HEK293 (cell line): ENCODE measurements around the gene PDLIM5.

Source experiments
- CTCF ChIA-PET: fragments of 350-600 bp; formaldehyde crosslinking; extraction: SDS; loops from one replicate; lab custom pipeline; 2021; ENCODE audit warnings: antibody characterized with exemption; lab: Yijun Ruan, JAX
- POLR2A ChIA-PET: fragments of 300-600 bp; formaldehyde crosslinking; extraction: SDS; loops from one replicate; lab custom pipeline; 2020; ENCODE audit warnings: antibody characterized with exemption, inconsistent platforms; lab: Yijun Ruan, JAX
- H3K27ac ChIP-seq: fragments of 200-500 bp; sonication (Bioruptor generic); 2 replicates; pipeline ENCODE4 v1.5.1; 2014; ENCODE audit warnings: low read depth, low read length, control low read depth, inconsistent platforms; ENCODE audit errors: extremely low read depth
- H3K36me3 ChIP-seq, 2 experiments: fragments of 200-500 bp in 1 of 2; sonication (Bioruptor generic) in 1 of 2; 1 replicate in 1 of 2; 2 replicates in 1 of 2; pipeline ENCODE4 v1.5.1; 2014 to 2017; ENCODE audit warnings: inconsistent platforms in 2 of 2, low read length in 2 of 2; ENCODE audit not compliant: control insufficient read depth in 2 of 2, insufficient read depth in 1 of 2
- H3K4me1 ChIP-seq: fragments of 200-500 bp; sonication (Bioruptor generic); 2 replicates; pipeline ENCODE4 v1.5.1; 2014; ENCODE audit warnings: mild to moderate bottlenecking, low read length, inconsistent platforms; ENCODE audit not compliant: control insufficient read depth, insufficient read depth
- H3K4me3 ChIP-seq: 2 replicates; pipeline ENCODE4 v1.5.1; 2011; ENCODE audit warnings: low read depth, mild to moderate bottlenecking, control low read depth, low read length, moderate library complexity
- H3K9me3 ChIP-seq: fragments of 200-500 bp; sonication (Bioruptor generic); 2 replicates; pipeline ENCODE4 v1.5.1; 2014; ENCODE audit warnings: low read depth, low read length, inconsistent platforms; ENCODE audit not compliant: control insufficient read depth, insufficient read depth
- GLI2 ChIP-seq: fragments of 450-650 bp; formaldehyde crosslinking; IDR thresholded peaks from 2 replicates; pipeline ENCODE4; 2017; ENCODE audit warnings: missing biosample characterization, missing genetic modification characterization, low read depth, borderline replicate concordance
- GLIS1 ChIP-seq: fragments of 450-650 bp; formaldehyde crosslinking; IDR thresholded peaks from 2 replicates; pipeline ENCODE4 v1.5.1; 2016; ENCODE audit warnings: missing biosample characterization, missing genetic modification characterization
- HOXC10 ChIP-seq: sonication (generic); formaldehyde crosslinking; IDR thresholded peaks from 2 replicates; pipeline ENCODE4 v1.8.1; 2023; ENCODE audit warnings: mild to moderate bottlenecking, missing genetic modification reagents
- OSR2 ChIP-seq: fragments of 450-650 bp; formaldehyde crosslinking; IDR thresholded peaks from 2 replicates; pipeline ENCODE4 v1.5.1; 2016; ENCODE audit warnings: missing biosample characterization, missing genetic modification characterization
- OVOL3 ChIP-seq: fragments of 450-650 bp; formaldehyde crosslinking; IDR thresholded peaks from 2 replicates; pipeline ENCODE4 v1.5.1; 2016; ENCODE audit warnings: missing biosample characterization, missing genetic modification characterization
- REST ChIP-seq: fragments of 450-650 bp; formaldehyde crosslinking; IDR thresholded peaks from 2 replicates; pipeline ENCODE4 v1.5.1; 2016; ENCODE audit warnings: missing biosample characterization, missing genetic modification characterization
- YY2 ChIP-seq: fragments of 450-650 bp; formaldehyde crosslinking; IDR thresholded peaks from 2 replicates; pipeline ENCODE4 v1.5.1; 2016; ENCODE audit warnings: missing biosample characterization, missing genetic modification characterization
- ZBTB48 ChIP-seq: fragments of 450-650 bp; formaldehyde crosslinking; IDR thresholded peaks from 2 replicates; pipeline ENCODE4 v1.5.1; 2016; ENCODE audit warnings: missing biosample characterization, missing genetic modification characterization
- ZBTB8A ChIP-seq: fragments of 450-650 bp; formaldehyde crosslinking; IDR thresholded peaks from 2 replicates; pipeline ENCODE4 v1.5.1; 2016; ENCODE audit warnings: missing biosample characterization, missing genetic modification characterization
- ZNF114 ChIP-seq: fragments of 450-650 bp; formaldehyde crosslinking; IDR thresholded peaks from 2 replicates; pipeline ENCODE4 v1.5.0; 2017; ENCODE audit warnings: missing biosample characterization, missing genetic modification characterization
- ZNF138 ChIP-seq: fragments of 450-650 bp; formaldehyde crosslinking; IDR thresholded peaks from 2 replicates; pipeline ENCODE4 v1.5.1; 2016; ENCODE audit warnings: missing biosample characterization, missing genetic modification characterization, borderline replicate concordance
- ZNF19 ChIP-seq: fragments of 450-650 bp; formaldehyde crosslinking; IDR thresholded peaks from 2 replicates; pipeline ENCODE4; 2016; ENCODE audit warnings: missing biosample characterization, missing genetic modification characterization, low read depth
- ZNF202 ChIP-seq: fragments of 450-650 bp; formaldehyde crosslinking; IDR thresholded peaks from 2 replicates; pipeline ENCODE4 v1.5.1; 2016; ENCODE audit warnings: missing biosample characterization, missing genetic modification characterization, borderline replicate concordance
- ZNF211 ChIP-seq: fragments of 450-650 bp; formaldehyde crosslinking; IDR thresholded peaks from 2 replicates; pipeline ENCODE4 v1.5.1; 2016; ENCODE audit warnings: low read depth, missing biosample characterization, missing genetic modification characterization
- ZNF548 ChIP-seq: fragments of 450-650 bp; formaldehyde crosslinking; IDR thresholded peaks from 2 replicates; pipeline ENCODE4 v1.5.1; 2016; ENCODE audit warnings: missing biosample characterization, missing genetic modification characterization
- ZNF571 ChIP-seq: fragments of 450-650 bp; formaldehyde crosslinking; IDR thresholded peaks from 2 replicates; pipeline ENCODE4 v1.5.0; 2017; ENCODE audit warnings: missing biosample characterization, missing genetic modification characterization
- ZNF580 ChIP-seq: fragments of 450-650 bp; formaldehyde crosslinking; IDR thresholded peaks from 2 replicates; pipeline ENCODE4 v1.5.1; 2016; ENCODE audit warnings: missing biosample characterization, missing genetic modification characterization
- ZNF664 ChIP-seq: fragments of 450-650 bp; formaldehyde crosslinking; IDR thresholded peaks from 2 replicates; pipeline ENCODE4 v1.5.1; 2016; ENCODE audit warnings: missing biosample characterization, missing genetic modification characterization
- ZNF670 ChIP-seq: fragments of 450-650 bp; formaldehyde crosslinking; IDR thresholded peaks from 2 replicates; pipeline ENCODE4 v1.5.1; 2016; ENCODE audit warnings: missing biosample characterization, missing genetic modification characterization, low read depth
- ZNF747 ChIP-seq: fragments of 450-650 bp; formaldehyde crosslinking; IDR thresholded peaks from 2 replicates; pipeline ENCODE4 v1.5.1; 2016; ENCODE audit warnings: missing biosample characterization, missing genetic modification characterization
- ZNF837 ChIP-seq: fragments of 450-650 bp; formaldehyde crosslinking; IDR thresholded peaks from 2 replicates; pipeline ENCODE4 v1.5.1; 2016; ENCODE audit warnings: missing biosample characterization, missing genetic modification characterization
- ZSCAN30 ChIP-seq: fragments of 450-650 bp; IDR thresholded peaks from 2 replicates; pipeline ENCODE4 v1.5.1; 2018; ENCODE audit warnings: missing biosample characterization, mild to moderate bottlenecking, missing genetic modification characterization, moderate library complexity

PDLIM5 gene

GRCh38 chr4:94613248-94613647, 161.5 kb downstream of the PDLIM5 start:
- Histone ChIP-seq H3K27ac (no peak overlapping the region), H3K4me1 (no peaks in the 10 kb centered on the region), H3K9me3 (no peaks in the 10 kb centered on the region), H3K36me3 (peaks cover 0 to 3% of the 10 kb centered on the region in 2 experiments; a peak in 1 of 3 replicates), H3K4me3 (no peak overlapping the region)
- CTCF ChIA-PET = interaction anchor here (0.8 kb wide), 1 partner anchor 8 kb away, joined by 3 read pairs; no protein-coding TSS in a partner anchor
- POLR2A ChIA-PET = no interaction called here
- no peak for TF ChIP-seq ZNF138 (tag by site-specific recombination)
- TF ChIP-seq YY2 (tag by site-specific recombination) = no peak
- no peak for TF ChIP-seq ZNF548 (tag by site-specific recombination)
- no peak for TF ChIP-seq HOXC10 (CRISPR knock-in tag)
- no peak for TF ChIP-seq OSR2 (tag by site-specific recombination)
- TF ChIP-seq ZNF202 (tag by site-specific recombination) = no peak

GRCh38 chr4:94615451-94615850, 163.7 kb downstream of the PDLIM5 start:
- CTCF ChIA-PET = no interaction called here
- POLR2A ChIA-PET = no interaction called here
- H3K27ac ChIP-seq = no peak overlapping the region
- TF ChIP-seq ZNF580 (no peak), OVOL3 (no peak), GLIS1 (tag by site-specific recombination) (no peak), ZNF837 (tag by site-specific recombination) (no peak), ZNF114 (tag by site-specific recombination) (no peak), GLI2 (tag by site-specific recombination) (no peak), ZBTB48 (tag by site-specific recombination) (no peak), ZNF664 (tag by site-specific recombination) (no peak), ZNF571 (tag by site-specific recombination) (no peak), ZNF747 (tag by site-specific recombination) (no peak), ZNF211 (tag by site-specific recombination) (no peak), ZBTB8A (tag by site-specific recombination) (no peak), ZSCAN30 (tag by site-specific recombination) (no peak), ZNF670 (no peak), ZNF19 (no peak), REST (no peak)
- TF ChIP-seq, all 188 proteins: peak for 0
- H3K9me3 ChIP-seq = no peaks in the 10 kb centered on the region
- no peak overlapping the region for H3K4me3 ChIP-seq
- peaks cover 0 to 8% of the 10 kb centered on the region in 2 experiments; a peak in 1 of 3 replicates for H3K36me3 ChIP-seq
- no peaks in the 10 kb centered on the region for H3K4me1 ChIP-seq
